HepG2 (cell line): ENCODE data around the gene MRPL14. TPM values are rescaled to one million over a fixed set of nuclear protein-coding genes. Genes with fewer than 3 reads are reported as not detected.

ENCODE experiments used
- HDAC6 ChIP-seq: fragments of 200-600 bp; sonication (generic); IDR thresholded peaks from 2 replicates; pipeline ENCODE4 v1.7.0; 2017; ENCODE audit warnings: mild to moderate bottlenecking, antibody characterized with exemption, low read length, low read depth
- KMT2B ChIP-seq: IDR thresholded peaks from 2 replicates; pipeline ENCODE4 v1.6.1; 2016; ENCODE audit warnings: missing genetic modification reagents, missing compliant biosample characterization
- NFE2L2 ChIP-seq: fragments of 150-350 bp; IDR thresholded peaks from 2 replicates; pipeline ENCODE4 v1.6.1; 2014; ENCODE audit warnings: low read length
- RBFOX2 ChIP-seq: fragments of 200-400 bp; formaldehyde crosslinking; IDR thresholded peaks from 2 replicates; pipeline ENCODE4 v1.6.1; 2017; ENCODE audit warnings: low read depth, mild to moderate bottlenecking, low read length
- REL ChIP-seq: sonication (generic); formaldehyde crosslinking; conservative IDR thresholded peaks from 2 replicates; pipeline ENCODE4 v1.8.0; 2022; ENCODE audit warnings: mild to moderate bottlenecking, missing genetic modification reagents, moderate library complexity
- TBL1XR1 ChIP-seq: fragments of 150-350 bp; IDR thresholded peaks from 2 replicates; pipeline ENCODE4 v1.6.1; 2014; ENCODE audit warnings: borderline replicate concordance, low read length; ENCODE audit not compliant: partially characterized antibody
- TRIM24 ChIP-seq: sonication (generic); formaldehyde crosslinking; IDR thresholded peaks from 2 replicates; pipeline ENCODE4 v1.8.0; 2022; ENCODE audit warnings: mild to moderate bottlenecking, missing genetic modification reagents
- ZMYM3 ChIP-seq: sonication (generic); formaldehyde crosslinking; IDR thresholded peaks from 2 replicates; pipeline ENCODE4 v1.5.1; 2020; ENCODE audit warnings: mild to moderate bottlenecking, missing genetic modification reagents
- ZNF232 ChIP-seq: sonication (generic); formaldehyde crosslinking; IDR thresholded peaks from 2 replicates; pipeline ENCODE4 v1.4.0; 2020; ENCODE audit warnings: missing genetic modification reagents, borderline replicate concordance
- ZNF326 ChIP-seq: sonication (generic); formaldehyde crosslinking; IDR thresholded peaks from 2 replicates; pipeline ENCODE4 v1.4.0; 2020; ENCODE audit warnings: missing genetic modification reagents, borderline replicate concordance
- ZNF329 ChIP-seq: sonication (generic); formaldehyde crosslinking; IDR thresholded peaks from 2 replicates; pipeline ENCODE4 v1.9.0; 2021; ENCODE audit warnings: low read depth, mild to moderate bottlenecking, missing genetic modification reagents
- ZNF354B ChIP-seq: sonication (generic); formaldehyde crosslinking; IDR thresholded peaks from 2 replicates; pipeline ENCODE4 v1.8.0; 2022; ENCODE audit warnings: mild to moderate bottlenecking, missing genetic modification reagents
- ZNF446 ChIP-seq: sonication (generic); formaldehyde crosslinking; IDR thresholded peaks from 2 replicates; pipeline ENCODE4 v1.5.0; 2020; ENCODE audit warnings: mild to moderate bottlenecking, missing genetic modification reagents
- ZNF550 ChIP-seq: sonication (generic); formaldehyde crosslinking; IDR thresholded peaks from 2 replicates; pipeline ENCODE4 v1.4.0; 2020; ENCODE audit warnings: mild to moderate bottlenecking, missing genetic modification reagents, borderline replicate concordance
- ZNF790 ChIP-seq: sonication (generic); formaldehyde crosslinking; IDR thresholded peaks from 2 replicates; pipeline ENCODE4 v1.8.0; 2022; ENCODE audit warnings: missing genetic modification reagents, mild to moderate bottlenecking, borderline replicate concordance
- ZNF878 ChIP-seq: sonication (generic); formaldehyde crosslinking; IDR thresholded peaks from 2 replicates; pipeline ENCODE4 v1.8.1; 2023; ENCODE audit warnings: mild to moderate bottlenecking, missing genetic modification reagents, moderate library complexity
- ZSCAN21 ChIP-seq: sonication (generic); formaldehyde crosslinking; IDR thresholded peaks from 2 replicates; pipeline ENCODE4 v1.8.0; 2022; ENCODE audit warnings: mild to moderate bottlenecking, missing genetic modification reagents, moderate library complexity, borderline replicate concordance
- polyA plus RNA-seq, 8 experiments: library from polyadenylated mRNA; depleted of rRNA in 3 of 8; stranded (reverse) in 7 of 8; unstranded in 1 of 8; fragments of >200 nt; fragmentation: Illumina TruSeq in 4 of 8; extraction: Trizol in 4 of 8; gene quantifications; 2 replicates each; pipeline versions ENCODE4 v1.2.1 to v1.2.3, GENCODE V29; 2011 to 2016; ENCODE audit warnings: low read depth in 4 of 8, missing spikeins in 1 of 8, mixed read lengths in 1 of 8; ENCODE audit not compliant: insufficient read depth in 1 of 8
- total RNA-seq, 5 experiments: library from RNA; depleted of rRNA; stranded (reverse); fragments of >200 nt; fragmentation: Illumina TruSeq; extraction: Trizol; gene quantifications; 2 replicates each; pipeline ENCODE4 v1.2.3, GENCODE V29; 2016; ENCODE audit warnings: low read depth in 1 of 5
- TF ChIP-seq, protein P1 (sequence below): IDR thresholded peaks from 2 replicates; pipeline ENCODE4 v1.6.1; 2016
- TF ChIP-seq, protein P2 (sequence below): sonication (generic); formaldehyde crosslinking; IDR thresholded peaks from 2 replicates; pipeline ENCODE4 v1.5.0; 2020; ENCODE audit warnings: missing genetic modification reagents
- TF ChIP-seq, protein P3 (sequence below): sonication (generic); formaldehyde crosslinking; IDR thresholded peaks from 2 replicates; pipeline ENCODE4 v1.4.0; 2020; ENCODE audit warnings: mild to moderate bottlenecking, missing genetic modification reagents, borderline replicate concordance
- TF ChIP-seq, protein P4 (sequence below): sonication (generic); formaldehyde crosslinking; IDR thresholded peaks from 2 replicates; pipeline ENCODE4 v1.4.0; 2020; ENCODE audit warnings: missing genetic modification reagents, borderline replicate concordance
- TF ChIP-seq, protein P5 (sequence below): sonication (generic); formaldehyde crosslinking; IDR thresholded peaks from 2 replicates; pipeline ENCODE4 v1.5.0; 2020; ENCODE audit warnings: missing genetic modification reagents
- TF ChIP-seq, protein P6 (sequence below): sonication (generic); formaldehyde crosslinking; IDR thresholded peaks from 2 replicates; pipeline ENCODE4 v1.4.0; 2020; ENCODE audit warnings: missing genetic modification reagents

The MRPL14 gene
- total and polyA plus RNA-seq, 2 of the 13 experiments (the other 11 are each of a cell fraction or from before 2014, with no cell fraction given): 157 to 178 TPM

DNA sequence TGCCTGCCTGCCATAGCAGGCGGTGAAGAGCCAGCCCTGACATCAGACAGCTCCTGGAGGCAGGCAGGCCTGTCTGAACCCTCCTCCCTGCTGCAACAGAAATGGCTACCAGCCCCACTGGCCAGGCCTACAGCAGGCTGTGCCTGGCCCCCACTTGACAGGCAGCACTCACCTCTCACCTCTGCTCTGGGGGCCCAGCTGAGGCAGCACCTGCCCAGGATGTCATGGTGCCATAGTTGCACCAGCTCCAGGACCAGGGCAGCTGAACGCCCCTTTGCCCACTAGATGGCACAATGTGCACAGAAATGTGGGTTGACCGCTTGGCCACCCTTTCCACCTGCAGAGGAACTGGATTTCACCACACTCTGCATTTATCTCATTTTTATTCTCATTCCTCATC, 30.6 kb downstream of the MRPL14 start (continued):
- TF ChIP-seq, protein P1, sequence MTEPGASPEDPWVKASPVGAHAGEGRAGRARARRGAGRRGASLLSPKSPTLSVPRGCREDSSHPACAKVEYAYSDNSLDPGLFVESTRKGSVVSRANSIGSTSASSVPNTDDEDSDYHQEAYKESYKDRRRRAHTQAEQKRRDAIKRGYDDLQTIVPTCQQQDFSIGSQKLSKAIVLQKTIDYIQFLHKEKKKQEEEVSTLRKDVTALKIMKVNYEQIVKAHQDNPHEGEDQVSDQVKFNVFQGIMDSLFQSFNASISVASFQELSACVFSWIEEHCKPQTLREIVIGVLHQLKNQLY (CRISPR knock-in tag): 0 out of 2 replicates have a peak, but pooled peaks have one; percentile 23
- no peak for TF ChIP-seq HDAC6
- TF ChIP-seq ZNF232: no peak
- no peak for TF ChIP-seq KMT2B (CRISPR knock-in tag)
- no peak for TF ChIP-seq ZNF446
- TF ChIP-seq ZNF329 (CRISPR knock-in tag): no peak
- TF ChIP-seq ZNF354B (CRISPR knock-in tag): no peak
- no peak for TF ChIP-seq ZNF878 (CRISPR knock-in tag)
- TF ChIP-seq ZSCAN21 (CRISPR knock-in tag): no peak
- TF ChIP-seq, protein P2, sequence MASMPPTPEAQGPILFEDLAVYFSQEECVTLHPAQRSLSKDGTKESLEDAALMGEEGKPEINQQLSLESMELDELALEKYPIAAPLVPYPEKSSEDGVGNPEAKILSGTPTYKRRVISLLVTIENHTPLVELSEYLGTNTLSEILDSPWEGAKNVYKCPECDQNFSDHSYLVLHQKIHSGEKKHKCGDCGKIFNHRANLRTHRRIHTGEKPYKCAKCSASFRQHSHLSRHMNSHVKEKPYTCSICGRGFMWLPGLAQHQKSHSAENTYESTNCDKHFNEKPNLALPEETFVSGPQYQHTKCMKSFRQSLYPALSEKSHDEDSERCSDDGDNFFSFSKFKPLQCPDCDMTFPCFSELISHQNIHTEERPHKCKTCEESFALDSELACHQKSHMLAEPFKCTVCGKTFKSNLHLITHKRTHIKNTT (CRISPR knock-in tag): no peak
- TF ChIP-seq ZMYM3: 0 out of 2 replicates have a peak, but pooled peaks have one; percentile 41
- no peak for TF ChIP-seq TRIM24 (CRISPR knock-in tag)
- TF ChIP-seq TBL1XR1: no peak
- 0 out of 2 replicates have a peak, but pooled peaks have one; percentile 36 for TF ChIP-seq REL (CRISPR knock-in tag)
- no peak for TF ChIP-seq ZNF790 (CRISPR knock-in tag)
- TF ChIP-seq, protein P3, sequence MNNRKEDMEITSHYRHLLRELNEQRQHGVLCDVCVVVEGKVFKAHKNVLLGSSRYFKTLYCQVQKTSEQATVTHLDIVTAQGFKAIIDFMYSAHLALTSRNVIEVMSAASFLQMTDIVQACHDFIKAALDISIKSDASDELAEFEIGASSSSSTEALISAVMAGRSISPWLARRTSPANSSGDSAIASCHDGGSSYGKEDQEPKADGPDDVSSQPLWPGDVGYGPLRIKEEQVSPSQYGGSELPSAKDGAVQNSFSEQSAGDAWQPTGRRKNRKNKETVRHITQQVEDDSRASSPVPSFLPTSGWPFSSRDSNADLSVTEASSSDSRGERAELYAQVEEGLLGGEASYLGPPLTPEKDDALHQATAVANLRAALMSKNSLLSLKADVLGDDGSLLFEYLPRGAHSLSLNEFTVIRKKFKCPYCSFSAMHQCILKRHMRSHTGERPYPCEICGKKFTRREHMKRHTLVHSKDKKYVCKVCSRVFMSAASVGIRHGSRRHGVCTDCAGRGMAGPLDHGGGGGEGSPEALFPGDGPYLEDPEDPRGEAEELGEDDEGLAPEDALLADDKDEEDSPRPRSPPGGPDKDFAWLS: 0 out of 2 replicates have a peak, but pooled peaks have one; percentile 50
- TF ChIP-seq, protein P4, sequence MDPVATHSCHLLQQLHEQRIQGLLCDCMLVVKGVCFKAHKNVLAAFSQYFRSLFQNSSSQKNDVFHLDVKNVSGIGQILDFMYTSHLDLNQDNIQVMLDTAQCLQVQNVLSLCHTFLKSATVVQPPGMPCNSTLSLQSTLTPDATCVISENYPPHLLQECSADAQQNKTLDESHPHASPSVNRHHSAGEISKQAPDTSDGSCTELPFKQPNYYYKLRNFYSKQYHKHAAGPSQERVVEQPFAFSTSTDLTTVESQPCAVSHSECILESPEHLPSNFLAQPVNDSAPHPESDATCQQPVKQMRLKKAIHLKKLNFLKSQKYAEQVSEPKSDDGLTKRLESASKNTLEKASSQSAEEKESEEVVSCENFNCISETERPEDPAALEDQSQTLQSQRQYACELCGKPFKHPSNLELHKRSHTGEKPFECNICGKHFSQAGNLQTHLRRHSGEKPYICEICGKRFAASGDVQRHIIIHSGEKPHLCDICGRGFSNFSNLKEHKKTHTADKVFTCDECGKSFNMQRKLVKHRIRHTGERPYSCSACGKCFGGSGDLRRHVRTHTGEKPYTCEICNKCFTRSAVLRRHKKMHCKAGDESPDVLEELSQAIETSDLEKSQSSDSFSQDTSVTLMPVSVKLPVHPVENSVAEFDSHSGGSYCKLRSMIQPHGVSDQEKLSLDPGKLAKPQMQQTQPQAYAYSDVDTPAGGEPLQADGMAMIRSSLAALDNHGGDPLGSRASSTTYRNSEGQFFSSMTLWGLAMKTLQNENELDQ (CRISPR knock-in tag): 0 out of 2 replicates have a peak, but pooled peaks have one; percentile 75
- TF ChIP-seq ZNF326: peak; percentile 71; the same call in 1 of the 2 replicates
- TF ChIP-seq, protein P5, sequence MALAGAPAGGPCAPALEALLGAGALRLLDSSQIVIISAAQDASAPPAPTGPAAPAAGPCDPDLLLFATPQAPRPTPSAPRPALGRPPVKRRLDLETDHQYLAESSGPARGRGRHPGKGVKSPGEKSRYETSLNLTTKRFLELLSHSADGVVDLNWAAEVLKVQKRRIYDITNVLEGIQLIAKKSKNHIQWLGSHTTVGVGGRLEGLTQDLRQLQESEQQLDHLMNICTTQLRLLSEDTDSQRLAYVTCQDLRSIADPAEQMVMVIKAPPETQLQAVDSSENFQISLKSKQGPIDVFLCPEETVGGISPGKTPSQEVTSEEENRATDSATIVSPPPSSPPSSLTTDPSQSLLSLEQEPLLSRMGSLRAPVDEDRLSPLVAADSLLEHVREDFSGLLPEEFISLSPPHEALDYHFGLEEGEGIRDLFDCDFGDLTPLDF (CRISPR knock-in tag): no peak
- TF ChIP-seq, protein P6, sequence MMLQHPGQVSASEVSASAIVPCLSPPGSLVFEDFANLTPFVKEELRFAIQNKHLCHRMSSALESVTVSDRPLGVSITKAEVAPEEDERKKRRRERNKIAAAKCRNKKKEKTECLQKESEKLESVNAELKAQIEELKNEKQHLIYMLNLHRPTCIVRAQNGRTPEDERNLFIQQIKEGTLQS (CRISPR knock-in tag): no peak
- TF ChIP-seq ZNF550 (CRISPR knock-in tag): no peak
- no peak for TF ChIP-seq NFE2L2
- TF ChIP-seq RBFOX2: no peak
